ENCODE measurements around the gene KIF6.

- TF ChIP-seq CTCF (IDR thresholded peaks at IDR 0.05 in 4 of 5, conservative IDR thresholded peaks at IDR 0.05 in 1 of 5) (no peak), POLR2A (IDR thresholded peaks at IDR 0.05) (no peak)
Observed at GRCh38 chr6:39681674-39682121, 43.5 kb downstream of the KIF6 start.

Measured in gastrocnemius medialis (tissue), 4 donors.